RKO (cell line): Measurements from ENCODE around the gene AK4.

ENCODE experiments used
- DNase-seq: peaks from one replicate; pipeline ENCODE4 v3.0.0-alpha.2; 2016; ENCODE audit warnings: low spot score

Gene AK4

DNA sequence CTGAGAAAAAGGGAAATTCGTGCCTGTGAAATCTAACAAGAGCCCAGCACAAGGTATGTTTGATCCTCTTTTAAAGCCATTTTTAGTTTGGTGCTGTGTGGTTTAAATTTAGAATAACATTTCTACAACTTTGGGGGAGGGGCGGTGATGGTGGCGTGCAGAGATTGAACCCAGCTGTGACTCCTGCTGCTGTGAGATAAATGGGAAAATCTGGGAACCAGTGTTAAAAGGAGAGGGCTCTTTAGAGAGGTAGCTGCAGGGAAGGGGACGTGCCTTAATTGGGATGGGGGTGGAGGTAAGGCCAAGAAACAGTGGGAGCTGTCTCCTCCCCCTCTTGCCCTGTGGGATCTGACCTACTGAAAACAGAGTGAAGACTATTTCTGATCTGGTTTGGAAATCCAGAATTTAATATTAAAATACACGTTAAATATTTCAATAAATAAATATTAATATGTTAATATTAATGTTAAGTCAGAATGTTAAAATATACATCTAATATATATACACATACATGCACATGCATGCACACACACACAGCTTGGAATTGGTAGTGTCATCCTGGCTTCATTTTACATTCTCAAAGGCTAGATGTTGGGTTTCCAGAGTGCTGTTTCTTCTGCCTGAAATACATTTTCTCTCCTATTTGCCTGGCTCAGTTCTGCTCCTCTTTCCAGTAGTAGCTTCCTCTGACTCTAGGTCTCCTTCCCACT is 131.2 kb downstream of the AK4 start:
- no peak for DNase-seq
